HG02970 (cell line): ENCODE measurements around the gene ZNF181.

Experiments used
- ATAC-seq: cut with Tn5 transposase; IDR thresholded peaks from one replicate; pipeline ENCODE4 v1.9.1; 2021; ENCODE audit warnings: mild to moderate bottlenecking, moderate library complexity, moderate number of reproducible peaks; ENCODE audit not compliant: unreplicated experiment, low FRiP score

Gene ZNF181

GRCh38 chr19:34744896-34745690 is 11.1 kb downstream of the ZNF181 start:
- ATAC-seq, result no peak

- ATAC-seq, result no peak
Observed at GRCh38 chr19:34757441-34757840, 23.4 kb downstream of the ZNF181 start.

- no peak for ATAC-seq
Observed at GRCh38 chr19:34759218-34759917, 25.3 kb downstream of the ZNF181 start.

DNA sequence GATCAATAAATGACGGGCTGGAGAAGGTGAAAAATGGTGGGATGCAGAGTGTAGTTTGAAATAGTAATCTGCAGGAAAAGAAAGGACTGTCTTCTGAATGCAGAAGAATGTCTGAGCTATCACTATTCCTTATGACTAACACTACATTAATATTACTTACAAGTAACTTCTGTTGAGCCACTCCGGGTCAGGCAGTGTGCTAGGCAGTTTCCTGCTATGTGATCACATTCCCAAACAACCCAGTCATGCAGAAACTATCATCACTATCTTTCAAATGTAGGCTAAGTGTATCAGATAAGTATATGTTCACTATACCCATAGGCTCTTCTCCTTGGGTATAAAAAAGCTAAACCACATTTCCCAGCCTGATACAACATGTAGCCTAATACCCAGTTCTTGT is 32.3 kb downstream of the ZNF181 start:
- ATAC-seq, result no peak

DNA sequence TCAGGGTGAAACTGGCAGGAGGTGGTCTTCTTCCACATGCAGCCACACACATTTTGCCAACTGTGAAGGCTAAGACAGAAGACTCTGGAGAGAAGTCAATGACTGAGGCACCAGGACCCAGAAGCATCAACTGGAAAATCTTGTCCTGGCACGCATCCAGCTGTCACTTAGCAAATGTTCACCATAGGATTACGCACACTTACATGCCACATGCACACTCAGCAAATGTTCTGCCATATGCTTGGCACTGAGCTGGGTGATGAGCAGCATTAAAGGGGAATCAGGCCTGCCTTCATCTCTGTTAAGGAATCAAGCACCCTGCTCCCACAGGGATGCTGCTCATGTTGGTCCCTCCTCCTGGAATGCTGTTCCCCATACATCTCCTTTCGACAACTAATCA is 33.9 kb downstream of the ZNF181 start:
- no peak for ATAC-seq

- ATAC-seq, result peak; percentile 95
Observed at GRCh38 chr19:34772697-34773554, 38.9 kb downstream of the ZNF181 start, which contains the start of gene ZNF599. Gene ZNF599 (minus strand): TSS chr19:34773215. CDS start chr19:34772841, 374 bp downstream.

DNA sequence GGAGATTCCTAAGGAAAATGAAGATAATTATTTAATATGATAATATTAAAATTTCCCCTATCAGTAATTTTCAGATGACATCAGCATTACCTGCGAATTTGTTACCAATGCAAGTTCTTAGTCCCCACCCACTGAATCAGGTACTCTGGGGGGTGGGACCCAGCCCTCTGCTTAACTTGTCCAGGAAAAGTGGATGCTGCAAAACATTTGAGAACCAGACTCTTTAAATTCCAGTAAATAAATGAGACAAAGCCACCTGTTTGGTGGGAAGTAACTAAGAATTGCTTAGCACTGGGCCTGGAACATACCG is 39.5 kb downstream of the ZNF181 start:
- no peak for ATAC-seq

DNA sequence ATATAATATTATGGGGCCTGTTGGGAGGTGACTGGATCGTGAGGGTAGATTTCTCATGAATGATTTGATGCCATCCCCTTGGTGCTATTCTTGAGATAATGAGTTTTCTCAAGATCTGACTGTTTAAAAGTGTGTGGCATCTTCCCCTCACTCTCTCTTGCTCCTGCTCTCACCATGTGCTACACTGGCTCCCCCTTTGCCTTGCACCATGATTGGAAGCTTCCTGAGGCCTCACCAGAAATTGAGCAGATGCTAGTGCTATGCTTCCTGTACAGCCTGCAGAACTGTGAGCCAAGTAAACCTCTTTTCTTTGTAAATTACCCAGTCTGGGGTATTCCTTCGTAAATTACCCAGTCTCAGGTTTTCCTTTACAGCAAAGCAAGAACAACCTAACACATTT is 40.8 kb downstream of the ZNF181 start:
- ATAC-seq, result no peak

DNA sequence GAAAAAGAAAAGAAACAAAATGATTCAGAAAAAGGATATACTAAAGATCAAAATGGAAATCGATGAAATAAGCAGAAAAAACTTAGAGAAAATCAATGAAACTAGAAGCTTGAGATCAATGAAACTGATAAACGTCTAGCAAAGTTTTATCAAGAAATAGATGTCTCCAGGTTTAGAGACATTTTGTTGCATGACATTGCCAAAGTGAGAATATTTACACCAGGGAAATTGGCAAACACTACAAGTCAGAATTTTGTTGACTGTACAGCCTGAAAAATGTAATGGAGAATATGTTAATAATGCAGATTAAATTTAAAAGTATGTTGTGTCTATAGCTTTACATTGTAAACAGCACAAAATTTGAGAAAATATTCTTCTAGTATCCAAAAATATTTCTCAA is 44.3 kb downstream of the ZNF181 start:
- no peak for ATAC-seq

- ATAC-seq, result no peak
Observed at GRCh38 chr19:34779652-34780051, 45.6 kb downstream of the ZNF181 start.

DNA sequence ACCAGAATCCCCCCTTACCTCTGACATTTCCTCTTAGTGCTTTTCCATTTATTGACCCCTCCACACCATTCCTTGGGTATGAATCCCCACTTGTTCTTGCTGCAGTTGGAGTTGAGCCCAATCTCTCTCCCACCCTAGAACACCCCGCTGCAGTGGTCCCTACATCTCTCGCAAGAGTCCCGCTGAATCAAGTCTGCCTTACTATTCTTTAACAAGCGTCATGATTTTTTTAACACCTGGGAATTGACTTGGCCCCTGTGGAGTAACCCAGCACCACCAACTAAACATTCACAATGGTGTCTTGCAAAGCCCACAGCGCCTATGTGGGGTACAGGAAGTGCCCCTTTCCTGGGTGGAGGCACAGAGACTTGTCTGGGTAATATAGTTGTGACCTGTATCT is 52.2 kb downstream of the ZNF181 start:
- no peak for ATAC-seq

- ATAC-seq, result no peak
Observed at GRCh38 chr19:34787059-34787824, 53.2 kb downstream of the ZNF181 start.

GRCh38 chr19:34788074-34788473 is 54.0 kb downstream of the ZNF181 start:
- ATAC-seq, result no peak

- ATAC-seq, result no peak
Observed at GRCh38 chr19:34793565-34793964, 59.5 kb downstream of the ZNF181 start.

- no peak for ATAC-seq
Observed at GRCh38 chr19:34794066-34794960, 60.3 kb downstream of the ZNF181 start.
